SK-MEL-5 (cell line): ENCODE data around the gene RAB25. TPM values are rescaled to one million over a fixed set of nuclear protein-coding genes. Genes with fewer than 3 reads are reported as not detected.
"Not testable (repeated sequence)": the region's sequence is repeated elsewhere in the genome, so short reads cannot be mapped to it uniquely, and the experiment has no call there.

ENCODE experiments used
- DNase-seq: peaks from one replicate; pipeline ENCODE4 v3.0.0-alpha.2; 2016; ENCODE audit warnings: low read depth, low spot score
- in situ Hi-C: cut with HindIII; loops from 2 replicates; pipeline ENCODE4 v1.10.0; 2016; ENCODE audit warnings: low sequenced_read_pairs, high pct_unique_total_duplicates, low pct_unique_long_range_greater_than_20kb
- total RNA-seq: library from RNA; depleted of rRNA; stranded (reverse); fragments of >200 nt; shearing (Covaris generic); gene quantifications from 2 replicates; pipeline ENCODE4 v1.2.3, GENCODE V29; 2014

Gene RAB25
- total RNA-seq, 1 experiment from 2014 or later = not detected

- in situ Hi-C loops = no loop called here
- peak; percentile 72 for DNase-seq
These were observed 7.8 kb upstream of the RAB25 start for GRCh38 chr1:156052862-156053767.

- in situ Hi-C loops = no loop called here
- DNase-seq = peak; percentile 78
These were observed 7.0 kb upstream of the RAB25 start, which contains the start of gene UBQLN4 for GRCh38 chr1:156053768-156054499. Gene UBQLN4 (minus strand): TSS chr1:156053798. CDS start chr1:156053701, 97 bp downstream.

- in situ Hi-C loops = no loop called here
- peak; percentile 99 for DNase-seq
These were observed 6.3 kb upstream of the RAB25 start, which contains the start of gene LAMTOR2 for GRCh38 chr1:156054500-156055280. Gene LAMTOR2 (plus strand): TSS chr1:156054782. CDS start chr1:156054890, 108 bp downstream.

- in situ Hi-C loops = no loop called here
- no peak for DNase-seq
These were observed 5.5 kb upstream of the RAB25 start for GRCh38 chr1:156055281-156056048.

- in situ Hi-C loops = no loop called here
- DNase-seq = no peak
These were observed 4.6 kb upstream of the RAB25 start for GRCh38 chr1:156056326-156056849.

- DNase-seq = no peak
- in situ Hi-C loops = no loop called here
These were observed 1.2 kb downstream of the RAB25 start for GRCh38 chr1:156062189-156062588.

GRCh38 chr1:156063997-156064285, 3.0 kb downstream of the RAB25 start:
- no peak for DNase-seq
- in situ Hi-C loops = no loop called here

DNA sequence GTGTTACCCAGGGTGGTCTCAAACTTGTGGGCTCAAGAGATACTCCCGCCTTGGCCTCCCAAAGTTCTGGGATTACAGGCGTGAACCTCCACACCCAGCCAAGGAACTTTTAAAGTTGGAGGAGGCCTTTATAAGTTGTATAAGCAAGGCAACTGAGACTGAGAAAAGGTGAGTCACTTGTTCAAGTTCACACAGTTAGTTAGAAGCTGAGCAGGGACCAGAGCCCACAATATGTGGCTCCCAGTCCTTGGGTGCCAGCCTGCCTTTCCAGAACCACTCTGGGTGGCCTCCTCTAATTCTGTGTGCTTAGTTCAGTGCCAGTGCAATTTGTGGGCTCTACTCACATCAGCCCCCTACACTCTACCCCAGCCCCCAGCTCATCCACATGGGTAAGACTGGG, 3.7 kb downstream of the RAB25 start:
- in situ Hi-C loops = no loop called here
- no peak for DNase-seq

DNA sequence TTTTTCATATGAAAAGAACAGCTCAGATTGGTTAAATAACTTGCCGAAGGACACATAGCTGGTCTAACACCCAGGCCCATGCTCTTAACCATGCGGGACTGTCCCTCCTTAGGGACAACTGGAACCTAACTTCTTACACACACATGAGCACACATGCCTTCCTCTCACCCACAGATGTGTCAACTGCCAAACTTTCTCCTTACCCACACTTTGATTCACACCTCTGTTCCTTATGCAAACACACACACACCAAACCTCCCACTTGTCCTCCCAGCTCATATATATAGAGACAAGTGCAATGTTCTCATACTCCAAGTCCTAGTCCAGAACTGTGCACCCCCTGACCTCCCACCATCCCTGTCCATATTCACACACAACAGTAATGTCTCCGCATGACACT, 4.3 kb downstream of the RAB25 start:
- in situ Hi-C loops = no loop called here
- no peak for DNase-seq

DNA sequence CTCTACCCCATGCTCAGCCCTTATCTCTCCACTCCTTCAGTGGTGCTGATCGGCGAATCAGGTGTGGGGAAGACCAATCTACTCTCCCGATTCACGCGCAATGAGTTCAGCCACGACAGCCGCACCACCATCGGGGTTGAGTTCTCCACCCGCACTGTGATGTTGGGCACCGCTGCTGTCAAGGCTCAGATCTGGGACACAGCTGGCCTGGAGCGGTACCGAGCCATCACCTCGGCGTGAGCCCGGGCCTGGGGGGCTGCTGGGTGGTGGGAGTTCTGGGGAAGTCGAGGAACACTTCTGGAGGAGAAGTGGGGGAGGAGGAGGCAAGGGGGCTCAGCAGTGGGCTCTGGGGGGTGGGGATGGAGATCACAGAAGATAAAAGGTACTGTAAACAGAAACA, 4.9 kb downstream of the RAB25 start:
- in situ Hi-C loops = no loop called here
- DNase-seq = no peak

- DNase-seq = no peak
- in situ Hi-C loops = no loop called here
These were observed 6.3 kb downstream of the RAB25 start for GRCh38 chr1:156067262-156067661.

GRCh38 chr1:156069490-156070455, 8.8 kb downstream of the RAB25 start:
- DNase-seq = no peak
- in situ Hi-C loops = no loop called here

DNA sequence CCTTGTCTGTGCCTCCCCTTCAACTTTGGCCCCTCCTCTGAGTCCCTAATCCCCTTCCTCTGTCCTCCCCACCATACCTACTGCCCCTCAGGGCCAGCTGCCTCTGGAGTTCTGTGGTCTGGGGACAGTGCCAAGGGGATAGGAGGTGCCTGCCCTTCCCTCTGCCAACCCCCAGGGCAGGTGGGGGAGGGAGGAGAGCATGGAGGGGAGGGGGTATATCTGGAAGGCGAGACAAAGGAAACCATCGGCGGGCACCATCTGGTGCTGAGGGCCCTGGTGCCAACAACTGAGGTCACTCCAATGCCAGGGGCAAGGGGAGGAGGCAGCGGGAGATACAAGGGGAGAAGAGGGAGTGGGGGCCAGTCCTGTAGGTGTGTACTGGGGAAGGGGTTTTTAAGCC, 9.6 kb downstream of the RAB25 start:
- in situ Hi-C loops = no loop called here
- no peak for DNase-seq

DNA sequence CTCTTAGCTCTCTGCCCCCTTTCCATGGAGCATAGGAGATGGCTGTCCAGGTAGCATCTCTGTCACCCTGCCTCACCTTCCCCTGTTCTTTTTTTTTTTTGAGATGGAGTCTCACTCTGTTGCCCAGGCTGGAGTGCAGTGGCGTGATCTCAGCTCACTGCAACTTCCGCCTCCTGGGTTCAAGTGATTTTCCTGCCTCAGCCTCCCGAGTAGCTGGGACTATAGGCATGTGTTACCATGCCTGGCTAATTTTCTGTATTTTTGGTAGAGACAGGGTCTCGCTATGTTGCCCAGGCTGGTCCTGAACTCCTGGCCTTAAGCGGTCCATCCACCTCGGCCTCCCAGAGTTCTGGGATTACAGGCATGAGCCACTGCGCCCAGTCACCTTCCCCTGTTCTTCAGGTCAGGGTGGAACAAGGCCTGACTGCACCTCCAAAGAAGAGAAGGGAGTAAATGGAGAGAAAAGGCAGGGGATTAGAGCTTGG, 10.4 kb downstream of the RAB25 start:
- DNase-seq, in situ Hi-C loops: not testable (repeated sequence)

DNA sequence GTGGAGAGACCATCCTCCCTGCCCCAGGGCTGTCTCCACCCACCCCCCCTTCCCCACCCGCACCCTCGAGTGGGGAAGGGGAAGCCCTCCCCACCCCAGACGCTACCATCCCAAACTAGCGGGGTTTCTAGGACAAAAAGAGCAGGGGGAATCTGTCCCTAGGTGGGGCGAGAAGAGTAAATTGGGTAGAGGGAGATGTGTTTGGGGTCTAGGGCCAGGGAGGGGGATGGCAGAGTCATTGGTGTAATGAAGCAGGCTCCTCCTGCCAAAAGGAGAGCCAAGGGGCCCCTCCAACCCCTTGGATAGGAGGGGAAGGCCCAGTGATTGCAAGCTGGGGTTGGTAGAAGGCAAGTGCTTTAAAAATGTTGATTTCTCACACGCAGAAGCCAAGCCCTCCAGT, 11.3 kb downstream of the RAB25 start:
- DNase-seq = no peak
- in situ Hi-C loops = no loop called here

GRCh38 chr1:156073110-156073687, 12.2 kb downstream of the RAB25 start:
- in situ Hi-C loops = no loop called here
- no peak for DNase-seq
